Large intestine (tissue), 3 donors: ENCODE results near the gene CLCNKB. TPM values are rescaled to one million over a fixed set of nuclear protein-coding genes. Genes with fewer than 3 reads are reported as not detected.
"Not testable (repeated sequence)": the region's sequence is repeated elsewhere in the genome, so short reads cannot be mapped to it uniquely, and the experiment has no call there.

ENCODE experiments used
- DNase-seq, 2 donors: peaks; one replicate each; pipeline versions ENCODE4 v3.0.0 to v3.0.0-alpha.2; 2013
- H3K27ac ChIP-seq: one replicate; pipeline ENCODE4 v1.5.1; 2013; ENCODE audit warnings: low read length
- H3K27me3 ChIP-seq: 2 replicates; pipeline ENCODE4 v1.6.1; 2013; ENCODE audit warnings: low read length; ENCODE audit not compliant: control insufficient read depth, insufficient read depth
- H3K36me3 ChIP-seq: 2 replicates; pipeline ENCODE4 v1.6.1; 2013; ENCODE audit warnings: low read length; ENCODE audit not compliant: control insufficient read depth, insufficient read depth
- H3K4me1 ChIP-seq: one replicate; pipeline ENCODE4 v1.6.1; 2013; ENCODE audit warnings: low read length; ENCODE audit not compliant: control insufficient read depth, insufficient read depth
- H3K4me3 ChIP-seq: one replicate; pipeline ENCODE4 v1.5.1; 2013; ENCODE audit warnings: low read length
- H3K9me3 ChIP-seq: one replicate; pipeline ENCODE4 v1.6.1; 2013; ENCODE audit warnings: mild to moderate bottlenecking, low read depth, low read length, moderate library complexity; ENCODE audit not compliant: control insufficient read depth
- WGBS: methylation state at CpG from one replicate; pipeline ENCODE4 v1.1.5; 2013; ENCODE audit warnings: low lambda C conversion rate; ENCODE audit not compliant: insufficient coverage; 5-methylcytosine and 5-hydroxymethylcytosine counted together
- polyA plus RNA-seq: library from polyadenylated mRNA; unstranded; fragments of 120-200 nt; gene quantifications from one replicate; pipeline ENCODE4 v1.2.1, GENCODE V29; 2013

Gene CLCNKB
- polyA plus RNA-seq, 1 donor, result 0.42 TPM

GRCh38 chr1:16047791-16048475, 4.4 kb downstream of the CLCNKB start:
- Histone ChIP-seq H3K27ac (no peak overlapping the region), H3K9me3 (no peaks in the 10 kb centered on the region), H3K36me3 (no peaks in the 10 kb centered on the region), H3K4me1 (peaks cover 9% of the 10 kb centered on the region), H3K27me3 (no peaks in the 10 kb centered on the region), H3K4me3 (peak overlapping the region; percentile 45)
- DNase-seq, result no peak
- no CpG with 5 or more reads among the region's 19 CpGs for WGBS

- no peaks in the 10 kb centered on the region for H3K36me3 ChIP-seq
- WGBS, result no CpG with 5 or more reads among the region's 25 CpGs
- H3K4me3 ChIP-seq, result peak overlapping the region; percentile 45
- no peaks in the 10 kb centered on the region for H3K27me3 ChIP-seq
- H3K9me3 ChIP-seq, result no peaks in the 10 kb centered on the region
- DNase-seq, result peak; percentile 50 to 58
- H3K4me1 ChIP-seq, result peaks cover 9% of the 10 kb centered on the region
- H3K27ac ChIP-seq, result no peak overlapping the region
These were observed 5.1 kb downstream of the CLCNKB start for GRCh38 chr1:16048573-16049189.

GRCh38 chr1:16050328-16050727, 6.7 kb downstream of the CLCNKB start:
- H3K27ac ChIP-seq, result no peak overlapping the region
- H3K9me3 ChIP-seq, result no peaks in the 10 kb centered on the region
- H3K4me1 ChIP-seq, result peaks cover 9% of the 10 kb centered on the region
- no peak for DNase-seq
- H3K27me3 ChIP-seq, result no peaks in the 10 kb centered on the region
- H3K4me3 ChIP-seq, result no peak overlapping the region
- WGBS, result no CpG with 5 or more reads among the region's 7 CpGs
- no peaks in the 10 kb centered on the region for H3K36me3 ChIP-seq

GRCh38 chr1:16051039-16051438, 7.5 kb downstream of the CLCNKB start:
- Histone ChIP-seq H3K4me3 (no peak overlapping the region), H3K27me3 (no peaks in the 10 kb centered on the region), H3K36me3 (no peaks in the 10 kb centered on the region), H3K4me1 (peaks cover 14% of the 10 kb centered on the region), H3K9me3 (no peaks in the 10 kb centered on the region), H3K27ac (no peak overlapping the region)
- DNase-seq, result no peak
- no CpG with 5 or more reads among the region's 3 CpGs for WGBS

GRCh38 chr1:16051949-16052348, 8.4 kb downstream of the CLCNKB start:
- not testable (repeated sequence) for H3K9me3 ChIP-seq, H3K4me3 ChIP-seq, H3K36me3 ChIP-seq, H3K27me3 ChIP-seq, H3K27ac ChIP-seq, DNase-seq
- no CpG with 5 or more reads among the region's 12 CpGs for WGBS
- H3K4me1 ChIP-seq, result peaks cover 18% of the 10 kb centered on the region

- no peak for DNase-seq
- no CpG with 5 or more reads among the region's 8 CpGs for WGBS
- H3K27ac ChIP-seq, result no peak overlapping the region
These were observed 10.4 kb downstream of the CLCNKB start for GRCh38 chr1:16053781-16054502.

GRCh38 chr1:16054598-16055540, 11.3 kb downstream of the CLCNKB start:
- peaks cover 9% of the 10 kb centered on the region for H3K4me1 ChIP-seq
- H3K27ac ChIP-seq, result no peak overlapping the region
- no peak for DNase-seq
- H3K36me3 ChIP-seq, result no peaks in the 10 kb centered on the region
- H3K27me3 ChIP-seq, result no peaks in the 10 kb centered on the region
- WGBS, result no CpG with 5 or more reads among the region's 7 CpGs
- no peaks in the 10 kb centered on the region for H3K9me3 ChIP-seq
- H3K4me3 ChIP-seq, result no peak overlapping the region

More at GRCh38 chr1:16053781-16054502, 10.4 kb downstream of the CLCNKB start:
- Histone ChIP-seq H3K36me3 (no peaks in the 10 kb centered on the region), H3K4me3 (no peak overlapping the region), H3K9me3 (no peaks in the 10 kb centered on the region), H3K27me3 (no peaks in the 10 kb centered on the region), H3K4me1 (peaks cover 13% of the 10 kb centered on the region)

- H3K4me1 ChIP-seq, result peaks cover 13% of the 10 kb centered on the region
- WGBS, result no CpG with 5 or more reads among the region's 18 CpGs
- no peaks in the 10 kb centered on the region for H3K27me3 ChIP-seq
- DNase-seq, result peak; percentile 81
- H3K36me3 ChIP-seq, result no peaks in the 10 kb centered on the region
- no peaks in the 10 kb centered on the region for H3K9me3 ChIP-seq
- H3K27ac ChIP-seq, result no peak overlapping the region
- H3K4me3 ChIP-seq, result no peak overlapping the region
These were observed 12.3 kb downstream of the CLCNKB start for GRCh38 chr1:16055613-16056520.

GRCh38 chr1:16056521-16056912, 12.9 kb downstream of the CLCNKB start:
- H3K9me3 ChIP-seq, DNase-seq, H3K27me3 ChIP-seq, H3K4me3 ChIP-seq, H3K36me3 ChIP-seq, H3K27ac ChIP-seq: not testable (repeated sequence)
- H3K4me1 ChIP-seq, result peaks cover 19% of the 10 kb centered on the region
- WGBS, result no CpG with 5 or more reads among the region's 4 CpGs
